Airway epithelial cell (primary cell): ENCODE data around the gene BABAM1. TPM values are rescaled to one million over a fixed set of nuclear protein-coding genes. Genes with fewer than 3 reads are reported as not detected.

Experiments
- total RNA-seq: library from RNA; depleted of rRNA; stranded (reverse); fragments of >200 nt; gene quantifications from 2 replicates; pipeline ENCODE4 v1.2.3, GENCODE V29; 2015

The BABAM1 gene
- total RNA-seq: 69.9 and 76.7 TPM in 2 replicates

GRCh38 chr19:17266975-17267788 is at the start of gene BABAM1:
Gene BABAM1, plus strand, starts transcription at chr19:17267443. Its CDS starts 1,364 bp downstream, at chr19:17268807.

GRCh38 chr19:17226002-17226933 is 41.0 kb upstream of the BABAM1 start, which contains the start of gene OCEL1:
Gene OCEL1, plus strand, starts transcription at chr19:17226226. Its CDS starts 22 bp downstream, at chr19:17226248.

GRCh38 chr19:17245535-17245984 is 21.7 kb upstream of the BABAM1 start, which contains the start of gene NR2F6:
Gene NR2F6, minus strand, starts transcription at chr19:17245919. Its CDS starts 699 bp downstream, at chr19:17245220.

GRCh38 chr19:17264641-17264979 is 2.6 kb upstream of the BABAM1 start, which contains the start of gene USHBP1:
Gene USHBP1, minus strand, starts transcription at chr19:17264745. Its CDS starts 446 bp downstream, at chr19:17264299.

GRCh38 chr19:17281391-17282304 is 14.4 kb downstream of the BABAM1 start, which contains the start of gene ANKLE1:
Gene ANKLE1, plus strand, starts transcription at chr19:17281901. Its CDS starts 20 bp downstream, at chr19:17281921.

GRCh38 chr19:17303167-17303939 is 36.1 kb downstream of the BABAM1 start, which contains the start of gene ABHD8:
Gene ABHD8, minus strand, starts transcription at chr19:17303425. Its CDS starts 1,809 bp downstream, at chr19:17301616.

GRCh38 chr19:17305517-17306284 is 38.5 kb downstream of the BABAM1 start, which contains the start of gene MRPL34:
Gene MRPL34, plus strand, starts transcription at chr19:17305872. Its CDS starts 21 bp downstream, at chr19:17305893.

GRCh38 chr19:17309198-17309964 is 42.1 kb downstream of the BABAM1 start, which contains the start of gene DDA1:
Gene DDA1, plus strand, starts transcription at chr19:17309563. Its CDS starts 92 bp downstream, at chr19:17309655.

Other genes with a start within 250 kb of the BABAM1 start
- 0.74 and 1.3 TPM in 2 replicates for gene CPAMD8, start 240.6 kb upstream of the BABAM1 start, total RNA-seq
- gene HAUS8, start 192.0 kb upstream of the BABAM1 start, total RNA-seq: 10.5 TPM in 2 replicates
- gene MYO9B, start 191.7 kb upstream of the BABAM1 start, total RNA-seq: 37.3 and 47.1 TPM in 2 replicates
- 13.2 and 13.3 TPM in 2 replicates for gene USE1, start 52.1 kb upstream of the BABAM1 start, total RNA-seq
- 1.2 and 5.9 TPM in 2 replicates for gene OCEL1, start 41.2 kb upstream of the BABAM1 start, total RNA-seq
- 121 TPM in 2 replicates for gene NR2F6, start 21.5 kb upstream of the BABAM1 start, total RNA-seq
- gene USHBP1, start 2.7 kb upstream of the BABAM1 start, total RNA-seq: not detected in 2 replicates
- 0.85 and 2.2 TPM in 2 replicates for gene ANKLE1, start 14.5 kb downstream of the BABAM1 start, total RNA-seq
- 10.8 and 12.1 TPM in 2 replicates for gene ABHD8, start 36.0 kb downstream of the BABAM1 start, total RNA-seq
- gene MRPL34, start 38.4 kb downstream of the BABAM1 start, total RNA-seq: 62.1 and 159 TPM in 2 replicates
- 22.7 and 31.5 TPM in 2 replicates for gene DDA1, start 42.1 kb downstream of the BABAM1 start, total RNA-seq
- gene ANO8, start 67.4 kb downstream of the BABAM1 start, total RNA-seq: 6.9 TPM in 2 replicates
- 23.6 and 38.2 TPM in 2 replicates for gene GTPBP3, start 70.1 kb downstream of the BABAM1 start, total RNA-seq
- gene PLVAP, start 109.9 kb downstream of the BABAM1 start, total RNA-seq: not detected in 2 replicates
- gene CCDC194, start 126.8 kb downstream of the BABAM1 start, total RNA-seq: not detected in 2 replicates
- gene BST2, start 138.2 kb downstream of the BABAM1 start, total RNA-seq: not detected in 2 replicates
- gene MVB12A, start 152.6 kb downstream of the BABAM1 start, total RNA-seq: 67.1 and 78.6 TPM in 2 replicates
- 0.42 TPM in 1 of 2 replicates, not detected in the other for gene TMEM221, start 181.2 kb downstream of the BABAM1 start, total RNA-seq
- gene NXNL1, start 193.5 kb downstream of the BABAM1 start, total RNA-seq: not detected in 2 replicates
- gene SLC27A1, start 203.1 kb downstream of the BABAM1 start, total RNA-seq: 10.2 and 11.1 TPM in 2 replicates
- gene PGLS, start 244.2 kb downstream of the BABAM1 start, total RNA-seq: 94.9 and 105 TPM in 2 replicates